ENCODE measurements around the gene SERPINB6. TPM values are rescaled to one million over a fixed set of nuclear protein-coding genes. Genes with fewer than 3 reads are reported as not detected.
A peak's percentile ranks its signal among the peaks of the same experiment; 100 is the strongest.
"Not testable (repeated sequence)": the region's sequence is repeated elsewhere in the genome, so short reads cannot be mapped to it uniquely, and the experiment has no call there.

The SERPINB6 gene
- total RNA-seq, 2 experiments from 2014 or later, result 13.2 TPM; not detected in 1

- Histone ChIP-seq H3K4me1 (ENCODE audit: insufficient read depth, low read length, poor library complexity, severe bottlenecking) (peaks cover 42% of the 10 kb centered on the region), H3K79me2 (ENCODE audit: insufficient read depth, low read depth, low read length) (no peaks in the 10 kb centered on the region), H4K20me1 (ENCODE audit: insufficient read depth, low read length) (no peaks in the 10 kb centered on the region), H3K27ac (ENCODE audit: low read depth, low read length, poor library complexity, severe bottlenecking) (no peak overlapping the region), H3K9me3 (ENCODE audit: low read length) (no peaks in the 10 kb centered on the region; the same call in 1 of the 2 replicates), H3K9me2 (ENCODE audit: insufficient read depth, low read length) (no peaks in the 10 kb centered on the region), H3K4me3 (ENCODE audit: low read depth, low read length, poor library complexity, severe bottlenecking) (no peak overlapping the region), H2AFZ (ENCODE audit: low read length) (no peak overlapping the region), H3K4me2 (ENCODE audit: low read length) (no peak overlapping the region), H3K36me3 (ENCODE audit: insufficient read depth, low read length) (no peaks in the 10 kb centered on the region)
- TF ChIP-seq CTCF (conservative IDR thresholded peaks at IDR 0.05; ENCODE audit: low read length) (no peak), EZH2phosphoT487 (IDR thresholded peaks at IDR 0.05; ENCODE audit: borderline replicate concordance, low read depth, low read length) (no peak)
- intact Hi-C loops (cut with micrococcal nuclease; ENCODE audit: unreplicated experiment), result no loop called here
- no TSS peak for BruUV-seq (replicated peaks)
- POLR2A ChIA-PET, result interaction anchor here (0.5 to 2.8 kb wide), 9 partner anchors 7 to 166 kb away, joined by 3 to 16 read pairs (median 6); no protein-coding TSS in a partner anchor
- CTCF ChIA-PET (ENCODE audit: unreplicated experiment), result interaction anchor here (0.9 to 1.1 kb wide), 2 partner anchors 17 to 87 kb away, joined by 3 read pairs; no protein-coding TSS in a partner anchor
- DNase-seq (ENCODE audit: low spot score), result no peak
Measured at GRCh38 chr6:2935566-2936291, 35.6 kb downstream of the SERPINB6 start.

GRCh38 chr6:2934057-2934456 lies 37.3 kb downstream of the SERPINB6 start:
- Histone ChIP-seq H4K20me1 (ENCODE audit: insufficient read depth, low read length) (no peaks in the 10 kb centered on the region), H3K36me3 (ENCODE audit: insufficient read depth, low read length) (no peaks in the 10 kb centered on the region), H3K27ac (ENCODE audit: low read depth, low read length, poor library complexity, severe bottlenecking) (no peak overlapping the region), H3K79me2 (ENCODE audit: insufficient read depth, low read depth, low read length) (no peaks in the 10 kb centered on the region), H3K4me1 (ENCODE audit: insufficient read depth, low read length, poor library complexity, severe bottlenecking) (peaks cover 33% of the 10 kb centered on the region), H3K9me3 (ENCODE audit: low read length) (no peaks in the 10 kb centered on the region; the same call in 1 of the 2 replicates), H2AFZ (ENCODE audit: low read length) (peak overlapping the region; percentile 28; the same call in 1 of the 2 replicates), H3K4me2 (ENCODE audit: low read length) (no peak overlapping the region), H3K4me3 (ENCODE audit: low read depth, low read length, poor library complexity, severe bottlenecking) (no peak overlapping the region), H3K9me2 (ENCODE audit: insufficient read depth, low read length) (no peaks in the 10 kb centered on the region)
- BruUV-seq (replicated peaks), result no TSS peak
- TF ChIP-seq CTCF (conservative IDR thresholded peaks at IDR 0.05; ENCODE audit: low read length) (no peak), EZH2phosphoT487 (IDR thresholded peaks at IDR 0.05; ENCODE audit: borderline replicate concordance, low read depth, low read length) (no peak)
- intact Hi-C loops (cut with micrococcal nuclease; ENCODE audit: unreplicated experiment), result no loop called here
- DNase-seq (ENCODE audit: low spot score), result no peak
- ChIA-PET POLR2A (interaction anchor here (0.6 to 4.4 kb wide), 7 partner anchors 9 to 87 kb away, joined by 3 to 20 read pairs (median 5); partner anchors contain the start of gene SERPINB9), CTCF (ENCODE audit: unreplicated experiment) (interaction anchor here (0.7 kb wide), 1 partner anchor 18 kb away, joined by 3 read pairs; no protein-coding TSS in a partner anchor)

GRCh38 chr6:2932911-2933310 lies 38.5 kb downstream of the SERPINB6 start:
- intact Hi-C loops (cut with micrococcal nuclease; ENCODE audit: unreplicated experiment), result loop anchor here (1.0 to 2.0 kb wide), 6 partner anchors 22 to 195 kb away; no protein-coding TSS in a partner anchor
- ChIA-PET POLR2A (interaction anchor here (0.5 to 4.4 kb wide), 9 partner anchors 10 to 93 kb away, joined by 3 to 20 read pairs (median 4); no protein-coding TSS in a partner anchor), CTCF (ENCODE audit: unreplicated experiment) (interaction anchor here (1.1 to 3.5 kb wide), 4 partner anchors 10 to 141 kb away, joined by 3 to 30 read pairs (median 5); no protein-coding TSS in a partner anchor)
- not testable (repeated sequence) for H3K9me3 ChIP-seq (ENCODE audit: low read length); H3K79me2 ChIP-seq (ENCODE audit: insufficient read depth, low read depth, low read length); H3K36me3 ChIP-seq (ENCODE audit: insufficient read depth, low read length); H4K20me1 ChIP-seq (ENCODE audit: insufficient read depth, low read length); BruUV-seq (replicated peaks); H3K27ac ChIP-seq (ENCODE audit: low read depth, low read length, poor library complexity, severe bottlenecking); H3K9me2 ChIP-seq (ENCODE audit: insufficient read depth, low read length); DNase-seq (ENCODE audit: low spot score); H3K4me3 ChIP-seq (ENCODE audit: low read depth, low read length, poor library complexity, severe bottlenecking)
- H3K4me1 ChIP-seq (ENCODE audit: insufficient read depth, low read length, poor library complexity, severe bottlenecking), result peaks cover 25% of the 10 kb centered on the region
- peak overlapping the region; percentile 77; the same call in 1 of the 2 replicates for H2AFZ ChIP-seq (ENCODE audit: low read length)
- peak overlapping the region; percentile 71; the same call in 1 of the 2 replicates for H3K4me2 ChIP-seq (ENCODE audit: low read length)

Measured in OCI-LY7 (cell line).